ENCODE measurements around the gene GAREM2.

DNA sequence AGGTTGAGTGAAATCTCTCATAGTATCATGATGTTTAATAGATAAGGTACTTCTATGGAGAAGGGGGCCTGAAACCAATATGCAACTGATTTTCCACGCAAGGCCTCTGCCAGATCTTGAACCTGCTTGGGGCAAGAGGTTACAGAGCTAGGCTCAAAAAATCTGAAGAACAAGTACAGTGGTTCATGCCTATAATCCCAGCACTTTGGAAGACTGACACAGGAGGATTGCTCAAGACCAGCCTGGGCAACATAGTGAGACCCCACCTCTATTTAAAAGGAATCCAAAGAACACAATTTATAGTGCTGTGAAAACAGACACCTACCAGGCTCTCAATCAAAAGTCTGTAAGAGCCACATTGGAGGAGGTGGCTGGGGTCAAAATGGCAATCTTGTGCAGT, 42.9 kb downstream of the GAREM2 start:
- no peak for TF ChIP-seq POLR2A (IDR thresholded peaks at IDR 0.05)
- no peak for TF ChIP-seq CTCF (IDR thresholded peaks at IDR 0.05)

Data from adrenal gland (tissue), 5 donors.